Stimulated activated memory B cell treated with anti-CD40 and anti-IgM and Interleukin-4, amounts not matched to agents 10 μg/mL and 1 μg/mL and 100 μg/mL, for 72 hours (primary cell): Measurements from ENCODE around the gene CALML3.
"Not testable (repeated sequence)": the region's sequence is repeated elsewhere in the genome, so short reads cannot be mapped to it uniquely, and the experiment has no call there.

ENCODE experiments used
- ATAC-seq: fragments of 150-1000 bp; cut with Tn5 transposase; 2 replicates; pipeline ENCODE4 v1.10.0; 2021
- H3K27ac Mint-ChIP-seq: one replicate; pipeline ENCODE4 v1.8.0; 2022; ENCODE audit warnings: mild to moderate bottlenecking, mixed read lengths
- H3K27me3 Mint-ChIP-seq: one replicate; pipeline ENCODE4 v1.8.0; 2022; ENCODE audit warnings: mixed read lengths
- H3K36me3 Mint-ChIP-seq: one replicate; pipeline ENCODE4 v1.8.0; 2022; ENCODE audit warnings: mixed read lengths
- H3K4me1 Mint-ChIP-seq: one replicate; pipeline ENCODE4 v1.8.0; 2022; ENCODE audit warnings: mixed read lengths
- H3K4me3 Mint-ChIP-seq: one replicate; pipeline ENCODE4 v1.8.0; 2022; ENCODE audit warnings: mild to moderate bottlenecking, moderate library complexity, mixed read lengths
- H3K9me3 Mint-ChIP-seq: one replicate; pipeline ENCODE4 v1.8.0; 2022; ENCODE audit warnings: mixed read lengths

Gene CALML3

DNA sequence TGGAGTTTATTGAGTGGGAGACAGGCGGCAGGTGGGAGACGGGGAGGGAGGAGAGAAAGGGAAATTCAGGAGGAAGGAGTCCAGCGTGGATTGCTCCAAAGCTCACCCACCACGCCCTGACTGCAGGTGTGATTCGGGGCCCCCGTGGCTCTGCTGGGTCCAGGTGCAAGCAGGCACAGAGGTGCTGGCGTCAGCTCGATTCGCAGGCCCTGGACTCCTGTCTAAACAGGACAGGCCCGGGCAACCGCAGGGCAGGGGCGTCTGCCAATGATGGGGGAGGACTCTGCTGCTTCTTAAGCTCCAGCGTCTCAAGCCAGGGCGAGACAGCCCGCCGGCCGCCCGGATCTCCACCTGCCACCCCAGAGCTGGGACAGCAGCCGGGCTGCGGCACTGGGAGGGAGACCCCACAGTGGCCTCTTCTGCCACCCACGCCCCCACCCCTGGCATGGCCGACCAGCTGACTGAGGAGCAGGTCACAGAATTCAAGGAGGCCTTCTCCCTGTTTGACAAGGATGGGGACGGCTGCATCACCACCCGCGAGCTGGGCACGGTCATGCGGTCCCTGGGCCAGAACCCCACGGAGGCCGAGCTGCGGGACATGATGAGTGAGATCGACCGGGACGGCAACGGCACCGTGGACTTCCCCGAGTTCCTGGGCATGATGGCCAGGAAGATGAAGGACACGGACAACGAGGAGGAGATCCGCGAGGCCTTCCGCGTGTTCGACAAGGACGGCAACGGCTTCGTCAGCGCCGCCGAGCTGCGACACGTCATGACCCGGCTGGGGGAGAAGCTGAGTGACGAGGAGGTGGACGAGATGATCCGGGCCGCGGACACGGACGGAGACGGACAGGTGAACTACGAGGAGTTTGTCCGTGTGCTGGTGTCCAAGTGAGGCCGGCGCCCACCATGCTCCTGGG lies at the start of gene CALML3:
CALML3 (plus strand) TSS at position 321 of the 920 bp plus-strand sequence; CDS start at position 446, 125 bp downstream.
- H3K4me3 Mint-ChIP-seq = no peak within 1 kb of the TSS
- peaks cover 53% of the 10 kb centered on the region for H3K27me3 Mint-ChIP-seq
- H3K27ac Mint-ChIP-seq = no peak within 1 kb of the TSS
- no peaks in the 10 kb centered on the region for H3K36me3 Mint-ChIP-seq
- no peaks in the 10 kb centered on the region for H3K4me1 Mint-ChIP-seq
- H3K9me3 Mint-ChIP-seq = no peaks in the 10 kb centered on the region
- ATAC-seq = no peak

DNA sequence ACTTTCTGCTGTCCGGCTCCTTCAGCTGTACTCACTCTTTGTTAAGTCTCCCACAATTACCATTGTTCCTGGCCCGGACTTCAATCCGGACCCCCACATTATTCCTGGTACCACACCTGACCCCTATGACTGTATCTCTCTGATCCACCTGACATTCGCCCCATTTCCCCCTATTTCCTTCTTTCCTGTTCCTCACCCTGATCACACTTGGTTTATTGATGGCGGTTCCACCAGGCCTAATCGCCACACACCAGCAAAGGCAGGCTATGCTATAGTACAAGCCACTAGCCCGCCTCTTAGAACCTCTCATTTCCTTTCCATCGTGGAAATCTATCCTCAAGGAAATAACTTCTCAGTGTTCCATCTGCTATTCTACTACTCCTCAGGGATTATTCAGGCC lies 49.7 kb upstream of the CALML3 start:
- peaks cover 11% of the 10 kb centered on the region for H3K27me3 Mint-ChIP-seq
- H3K4me3 Mint-ChIP-seq, H3K27ac Mint-ChIP-seq, H3K9me3 Mint-ChIP-seq, ATAC-seq, H3K36me3 Mint-ChIP-seq: not testable (repeated sequence)
- peaks cover 11% of the 10 kb centered on the region for H3K4me1 Mint-ChIP-seq

DNA sequence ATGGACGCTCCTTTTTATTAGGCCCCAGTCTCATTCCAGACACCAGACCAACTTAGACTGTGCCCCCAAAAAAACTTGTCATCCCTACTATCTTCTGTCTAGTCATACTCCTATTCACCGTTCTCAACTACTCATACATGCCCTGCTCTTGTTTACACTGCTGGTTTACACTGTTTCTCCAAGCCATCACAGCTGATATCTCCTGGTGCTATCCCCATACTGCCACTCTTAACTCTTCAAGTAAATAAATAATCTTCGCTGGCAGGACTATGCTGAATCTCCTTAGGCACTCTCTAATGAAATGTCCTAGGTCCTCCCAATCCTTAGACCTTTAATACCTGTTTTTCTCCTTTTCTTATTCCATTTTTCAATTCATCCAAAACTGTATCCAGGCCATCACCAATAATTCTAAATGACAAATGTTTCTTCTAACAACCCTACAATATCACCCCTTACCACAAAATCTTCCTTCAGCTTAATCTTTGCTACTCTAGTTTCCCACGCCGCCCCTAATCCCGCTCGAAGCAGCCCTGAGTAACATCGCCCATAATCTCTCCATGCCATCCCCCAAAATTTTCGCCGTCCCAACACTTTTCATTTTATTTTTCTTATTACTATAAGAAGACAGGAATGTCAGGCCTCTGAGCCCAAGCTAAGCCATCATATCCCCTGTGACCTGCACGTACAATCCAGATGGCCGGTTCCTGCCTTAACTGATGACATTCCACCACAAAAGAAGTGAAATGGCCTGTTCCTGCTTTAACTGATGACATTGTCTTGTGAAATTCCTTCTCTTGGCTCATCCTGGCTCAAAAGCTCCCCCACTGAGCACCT lies 48.6 kb upstream of the CALML3 start:
- H3K4me1 Mint-ChIP-seq = peaks cover 13% of the 10 kb centered on the region
- not testable (repeated sequence) for ATAC-seq, H3K36me3 Mint-ChIP-seq, H3K9me3 Mint-ChIP-seq, H3K27ac Mint-ChIP-seq, H3K4me3 Mint-ChIP-seq
- peaks cover 11% of the 10 kb centered on the region for H3K27me3 Mint-ChIP-seq

DNA sequence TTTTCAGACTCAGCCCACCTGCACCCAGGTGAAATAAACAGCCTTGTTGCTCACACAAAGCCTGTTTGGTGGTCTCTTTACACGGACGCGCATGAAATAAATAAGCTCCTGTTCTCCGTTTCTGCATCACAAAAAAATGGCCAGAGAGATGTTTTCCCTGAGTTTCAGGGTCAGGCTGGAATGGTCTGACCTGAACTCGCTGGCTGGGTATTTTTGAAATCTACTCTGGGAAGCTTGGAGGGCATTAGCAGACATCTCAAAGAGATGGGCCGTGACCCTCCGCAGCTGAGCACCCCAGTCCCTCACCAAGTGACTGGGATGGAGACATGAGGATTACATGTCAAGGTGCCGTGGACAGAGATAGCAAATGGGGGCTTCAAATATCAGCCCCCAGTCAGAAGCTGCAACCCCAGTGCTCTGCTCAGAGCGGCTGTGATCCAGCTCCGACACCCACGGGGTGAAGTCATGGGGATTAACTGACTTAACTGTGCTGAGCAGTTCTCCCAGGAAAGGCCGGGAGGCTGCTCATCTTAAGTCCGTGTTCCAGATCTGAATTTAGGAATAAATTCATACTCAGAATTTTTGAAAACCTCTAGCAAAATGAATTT lies 47.7 kb upstream of the CALML3 start:
- H3K4me1 Mint-ChIP-seq = peaks cover 13% of the 10 kb centered on the region
- H3K27me3 Mint-ChIP-seq = peaks cover 15% of the 10 kb centered on the region
- H3K4me3 Mint-ChIP-seq = no peak overlapping the region
- no peak for ATAC-seq
- no peaks in the 10 kb centered on the region for H3K36me3 Mint-ChIP-seq
- no peak overlapping the region for H3K27ac Mint-ChIP-seq
- no peaks in the 10 kb centered on the region for H3K9me3 Mint-ChIP-seq

DNA sequence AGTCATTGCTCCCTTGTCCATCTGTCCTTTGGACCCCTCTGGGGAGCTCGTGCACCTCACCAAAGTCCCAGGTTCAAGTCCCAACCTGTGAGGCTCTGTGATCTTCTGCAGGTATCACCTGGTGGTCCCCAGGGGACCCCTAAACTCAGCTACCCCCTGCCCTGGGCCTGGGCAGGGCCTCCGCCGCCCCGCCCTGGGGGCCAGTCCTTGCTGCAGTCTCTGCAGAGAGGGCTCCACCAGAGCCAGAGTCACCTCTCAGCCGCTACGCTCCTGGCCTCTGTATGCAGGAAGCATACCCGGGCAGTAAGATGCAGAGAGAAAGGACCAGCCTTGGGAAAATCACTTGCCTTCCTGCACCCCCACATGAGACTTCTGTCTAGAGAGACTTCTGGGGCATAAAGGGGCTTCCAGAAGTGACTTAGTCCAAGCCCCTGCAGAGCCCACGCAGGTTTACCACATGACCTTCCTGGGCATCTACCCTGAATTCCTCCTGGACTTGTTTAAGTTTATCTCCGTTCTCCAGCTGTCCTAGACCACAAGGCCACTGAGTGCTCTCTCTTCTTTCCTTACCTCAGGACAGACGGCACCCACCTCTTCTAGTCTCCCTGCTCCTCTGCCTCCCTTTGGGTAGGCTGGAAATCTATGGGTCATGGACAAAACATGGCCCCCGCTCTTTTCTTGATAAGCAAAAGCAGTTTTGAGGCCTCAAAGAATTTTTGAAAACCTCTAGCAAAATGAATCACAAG lies 46.6 kb upstream of the CALML3 start:
- H3K27ac Mint-ChIP-seq = no peak overlapping the region
- peak; percentile 27 for ATAC-seq
- H3K4me1 Mint-ChIP-seq = peaks cover 13% of the 10 kb centered on the region
- no peak overlapping the region for H3K4me3 Mint-ChIP-seq
- H3K9me3 Mint-ChIP-seq = no peaks in the 10 kb centered on the region
- H3K27me3 Mint-ChIP-seq = peaks cover 24% of the 10 kb centered on the region
- no peaks in the 10 kb centered on the region for H3K36me3 Mint-ChIP-seq

DNA sequence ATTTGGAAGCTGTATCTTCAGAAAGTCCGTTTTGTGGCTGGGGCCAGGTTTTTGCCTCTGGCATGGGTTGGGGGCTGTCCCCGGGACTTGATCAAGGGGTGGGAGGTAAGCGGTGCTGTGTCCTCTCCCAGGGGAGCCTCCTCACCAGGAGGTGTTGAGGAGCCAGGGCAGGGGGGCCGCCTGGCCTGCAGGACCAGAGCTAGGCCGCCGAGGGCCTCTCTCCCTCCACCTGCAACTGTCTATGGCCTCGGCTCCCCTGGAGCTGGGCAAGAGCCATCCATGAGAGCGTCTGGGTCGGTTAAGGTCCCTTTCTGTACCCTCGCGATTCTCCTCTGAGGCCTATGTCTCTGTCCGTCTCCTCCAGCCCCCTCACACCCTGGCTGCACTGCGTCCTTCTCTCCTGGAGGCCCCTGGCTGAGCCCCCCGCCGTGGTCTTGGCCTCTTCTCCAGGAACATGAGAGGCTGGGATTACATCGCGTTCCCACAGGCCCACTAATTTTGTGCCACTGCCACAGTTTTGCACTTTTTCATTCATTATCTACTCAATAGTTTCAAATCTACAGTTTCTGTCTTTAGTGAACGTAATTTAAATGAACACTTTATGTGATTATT lies 46.0 kb upstream of the CALML3 start:
- no peak overlapping the region for H3K4me3 Mint-ChIP-seq
- no peak overlapping the region for H3K27ac Mint-ChIP-seq
- H3K9me3 Mint-ChIP-seq = no peaks in the 10 kb centered on the region
- H3K27me3 Mint-ChIP-seq = peaks cover 19% of the 10 kb centered on the region
- no peak for ATAC-seq
- H3K36me3 Mint-ChIP-seq = no peaks in the 10 kb centered on the region
- H3K4me1 Mint-ChIP-seq = peaks cover 13% of the 10 kb centered on the region

DNA sequence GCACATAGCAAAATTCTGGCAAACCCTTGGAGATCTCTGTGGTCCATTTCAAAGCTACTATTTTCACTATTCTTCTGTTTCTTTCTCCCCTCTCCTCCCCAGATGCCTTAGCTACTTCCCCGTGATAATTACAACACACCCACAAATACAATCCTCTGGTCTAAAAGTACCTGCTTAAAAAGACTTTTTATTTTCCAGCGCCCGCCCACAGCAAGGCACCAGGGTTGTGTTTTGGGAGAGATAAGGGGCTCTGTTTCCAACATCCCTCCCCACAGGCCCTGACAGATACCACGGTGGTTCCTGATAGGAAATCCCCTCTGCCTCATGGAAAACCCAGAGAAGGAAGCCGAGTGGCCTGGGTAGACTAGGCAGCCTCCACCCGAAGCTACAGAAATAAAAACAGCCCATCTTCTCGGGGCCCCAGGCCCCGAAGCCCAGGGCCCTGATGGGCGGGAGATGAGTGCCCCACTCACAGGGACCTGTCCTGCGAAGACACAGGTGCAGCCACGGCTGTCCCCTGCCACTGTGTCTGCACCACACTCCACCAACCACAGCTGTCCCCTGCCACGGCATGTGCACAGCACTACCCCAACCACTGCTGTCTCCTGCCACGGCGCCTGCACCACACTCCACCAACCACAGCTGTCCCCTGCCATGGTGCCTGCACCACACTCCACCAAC lies 45.1 kb upstream of the CALML3 start:
- peak; percentile 64 for ATAC-seq
- peak overlapping the region; percentile 70 for H3K27ac Mint-ChIP-seq
- no peak overlapping the region for H3K4me3 Mint-ChIP-seq

DNA sequence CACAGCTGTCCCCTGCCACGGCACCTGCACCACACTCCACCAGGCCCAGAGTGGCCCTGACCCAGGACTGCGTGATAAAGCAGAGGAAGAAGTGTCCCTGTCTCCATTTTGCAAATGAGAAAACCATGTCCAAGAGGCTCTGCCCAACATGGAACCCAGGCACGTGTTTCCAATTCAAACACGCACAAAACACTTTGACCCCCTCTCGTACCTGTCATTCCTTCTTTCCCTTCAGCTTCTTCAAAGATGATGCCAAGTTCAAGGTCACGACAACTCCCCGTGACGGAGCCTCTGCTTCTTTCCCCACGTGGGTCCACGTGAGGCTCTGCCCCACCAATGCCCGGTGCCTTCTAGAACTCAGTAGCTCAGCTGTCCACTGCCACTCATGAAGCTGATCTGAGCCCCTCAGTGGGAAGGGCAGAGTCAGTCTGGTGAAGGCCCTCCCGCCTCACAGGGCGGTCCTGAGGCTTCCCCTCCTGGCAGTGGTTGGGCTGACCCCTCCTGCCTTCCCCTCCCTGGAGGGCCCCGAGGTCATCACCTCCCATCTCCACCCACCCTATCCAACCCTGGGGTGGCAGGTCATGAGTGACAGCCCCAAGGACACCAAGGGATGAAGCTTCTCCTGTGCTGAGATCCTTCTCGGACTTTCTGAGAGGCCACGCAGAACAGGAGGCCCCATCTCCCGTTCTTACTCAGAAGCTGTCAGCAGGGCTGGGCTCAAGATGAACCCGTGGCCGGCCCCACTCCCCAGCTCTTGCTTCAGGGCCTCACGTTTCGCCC lies 44.4 kb upstream of the CALML3 start:
- Mint-ChIP-seq H3K4me1 (peaks cover 13% of the 10 kb centered on the region), H3K27ac (peak overlapping the region; percentile 70), H3K9me3 (no peaks in the 10 kb centered on the region), H3K27me3 (peaks cover 22% of the 10 kb centered on the region), H3K4me3 (no peak overlapping the region), H3K36me3 (no peaks in the 10 kb centered on the region)
- no peak for ATAC-seq

More for the DNA sequence above, 45.1 kb upstream of the CALML3 start:
- H3K4me1 Mint-ChIP-seq = peaks cover 13% of the 10 kb centered on the region
- no peaks in the 10 kb centered on the region for H3K9me3 Mint-ChIP-seq
- H3K27me3 Mint-ChIP-seq = peaks cover 16% of the 10 kb centered on the region
- no peaks in the 10 kb centered on the region for H3K36me3 Mint-ChIP-seq

DNA sequence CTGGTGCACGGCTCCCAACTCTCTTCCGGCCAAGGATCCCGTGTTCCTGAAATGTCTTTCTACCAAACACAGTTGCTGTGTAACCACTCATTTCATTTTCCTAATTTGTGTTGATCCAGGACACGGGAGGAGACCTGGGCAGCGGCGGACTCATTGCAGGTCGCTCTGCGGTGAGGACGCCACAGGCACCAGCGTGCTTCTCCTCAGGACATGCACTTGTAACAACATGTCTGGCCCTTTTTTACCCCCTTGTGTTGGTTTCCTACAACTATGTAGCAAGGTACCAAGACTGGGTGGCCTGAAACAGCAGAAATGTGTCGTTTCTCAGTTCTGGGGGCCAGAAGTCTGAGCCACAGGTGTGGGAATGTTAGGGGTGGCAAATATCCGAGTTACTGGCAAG lies 43.6 kb upstream of the CALML3 start:
- no peak overlapping the region for H3K4me3 Mint-ChIP-seq
- peaks cover 30% of the 10 kb centered on the region for H3K27me3 Mint-ChIP-seq
- H3K27ac Mint-ChIP-seq = no peak overlapping the region
- H3K9me3 Mint-ChIP-seq = no peaks in the 10 kb centered on the region
- peaks cover 13% of the 10 kb centered on the region for H3K4me1 Mint-ChIP-seq
- H3K36me3 Mint-ChIP-seq = no peaks in the 10 kb centered on the region
- ATAC-seq = no peak

DNA sequence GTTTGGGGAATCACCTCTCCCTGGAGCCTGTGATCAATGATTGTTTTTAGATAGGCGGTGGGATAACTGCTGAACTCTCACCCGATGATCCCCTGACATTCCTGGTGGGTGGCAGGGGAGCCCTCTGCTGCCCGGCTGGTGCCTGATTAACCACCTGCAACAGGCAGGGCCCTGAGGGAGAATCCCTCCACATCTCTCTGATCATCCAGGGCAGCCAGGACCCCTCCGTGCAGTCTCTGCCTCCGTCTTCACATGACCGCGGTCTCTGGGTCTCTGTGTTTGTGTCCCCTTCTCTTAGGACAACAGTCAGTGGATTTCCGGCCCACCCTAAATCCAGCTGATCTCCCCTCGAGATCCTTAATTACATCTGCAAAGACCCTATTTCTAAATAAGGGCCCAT lies 42.7 kb upstream of the CALML3 start:
- H3K4me1 Mint-ChIP-seq = peaks cover 13% of the 10 kb centered on the region
- no peaks in the 10 kb centered on the region for H3K9me3 Mint-ChIP-seq
- H3K27ac Mint-ChIP-seq = no peak overlapping the region
- no peak overlapping the region for H3K4me3 Mint-ChIP-seq
- H3K27me3 Mint-ChIP-seq = peaks cover 39% of the 10 kb centered on the region
- no peak for ATAC-seq
- no peaks in the 10 kb centered on the region for H3K36me3 Mint-ChIP-seq

DNA sequence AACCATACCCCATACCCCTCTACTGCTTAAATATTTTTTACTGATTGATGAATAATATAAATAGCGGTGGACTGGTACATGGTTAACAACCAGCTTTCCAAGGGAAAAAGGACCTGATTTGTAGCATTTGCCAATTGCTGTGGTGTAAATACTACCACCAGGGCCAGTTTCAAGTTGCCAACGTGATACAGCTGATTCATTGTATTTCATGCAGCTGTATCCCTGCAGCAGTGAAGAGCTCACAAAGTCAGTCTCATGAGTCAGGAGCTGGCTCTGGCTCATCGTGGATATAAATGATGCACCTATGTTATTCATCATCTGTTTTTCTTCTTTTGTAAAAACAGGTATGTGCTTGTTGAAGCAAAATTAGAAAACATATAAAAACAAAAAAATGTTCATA lies 40.6 kb upstream of the CALML3 start:
- Mint-ChIP-seq H3K9me3 (no peaks in the 10 kb centered on the region), H3K27me3 (peaks cover 58% of the 10 kb centered on the region), H3K36me3 (no peaks in the 10 kb centered on the region), H3K4me1 (peaks cover 11% of the 10 kb centered on the region), H3K27ac (no peak overlapping the region), H3K4me3 (no peak overlapping the region)
- ATAC-seq = no peak

DNA sequence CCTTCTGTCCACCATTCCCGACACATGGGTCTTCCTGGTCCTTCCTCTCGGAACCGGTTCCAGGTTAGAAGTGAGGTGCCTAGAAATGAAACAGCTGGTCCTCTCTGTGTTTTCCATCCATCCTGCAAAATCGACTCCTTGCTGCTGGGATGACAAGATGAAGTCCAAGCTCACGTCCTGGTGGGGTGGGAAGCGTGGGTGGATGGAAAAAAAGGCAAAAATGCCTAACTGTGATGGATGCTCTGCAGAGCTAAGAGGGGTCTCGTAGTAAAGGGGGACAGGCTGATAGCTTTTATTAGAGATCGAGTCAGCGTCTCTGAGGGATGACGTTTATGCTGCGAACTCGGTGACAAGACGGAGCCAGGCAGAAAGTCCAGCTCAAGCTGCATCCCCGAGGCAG lies 39.5 kb upstream of the CALML3 start:
- Mint-ChIP-seq H3K36me3 (no peaks in the 10 kb centered on the region), H3K9me3 (no peaks in the 10 kb centered on the region), H3K4me3 (no peak overlapping the region), H3K27ac (no peak overlapping the region), H3K4me1 (peaks cover 9% of the 10 kb centered on the region), H3K27me3 (peaks cover 58% of the 10 kb centered on the region)
- ATAC-seq = no peak
